ENCODE data around the gene ZNF552.
A peak's percentile ranks its signal among the peaks of the same experiment; 100 is the strongest.
"Not testable (repeated sequence)": the region's sequence is repeated elsewhere in the genome, so short reads cannot be mapped to it uniquely, and the experiment has no call there.

Gene ZNF552

DNA sequence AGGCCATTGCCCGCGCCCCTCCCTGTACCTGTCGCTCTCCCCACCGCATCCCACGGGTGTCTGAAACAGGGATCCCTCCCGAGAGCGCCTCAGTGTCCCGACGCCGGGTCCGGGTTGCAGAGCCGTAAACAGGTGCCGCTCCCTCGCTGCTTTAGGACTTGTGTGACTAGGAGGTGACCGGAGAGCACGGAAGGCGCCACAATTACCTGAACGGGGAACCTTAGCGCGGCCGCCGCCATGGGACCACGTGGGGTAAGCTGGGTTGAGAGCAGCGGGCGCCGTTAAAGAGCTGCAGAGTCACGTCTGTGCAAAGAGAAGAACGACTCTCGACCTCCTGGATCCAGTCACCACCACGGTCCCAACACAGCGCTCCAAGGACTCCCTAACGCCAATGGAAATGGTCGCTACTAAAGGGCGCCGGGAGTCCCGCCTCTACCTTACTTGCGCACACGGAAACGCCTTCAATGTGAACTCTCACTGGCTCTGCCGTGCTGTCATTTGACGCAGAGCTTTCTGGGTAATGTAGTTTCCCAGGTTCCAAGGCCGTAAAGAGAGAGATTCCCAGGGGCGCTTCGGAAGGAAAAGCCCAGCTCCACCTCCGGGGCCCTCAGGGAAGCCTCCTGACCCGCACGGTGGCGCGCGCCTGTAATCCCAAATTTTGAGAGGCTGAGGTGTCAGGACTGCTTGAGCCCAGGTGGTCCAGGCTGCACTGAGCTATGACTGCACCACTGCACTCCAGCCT is at the start of gene ZNF552:
ZNF552 (minus strand) TSS at position 409 of the 742 bp plus-strand sequence; CDS start at position 239, 170 bp downstream.
- Histone ChIP-seq H3K9me3 (ENCODE audit: control insufficient read depth, insufficient read depth, low read length) (no peaks in the 10 kb centered on the region), H3K9ac (ENCODE audit: low read depth, low read length) (peak within 1 kb of the TSS; percentile 68), H3K4me1 (ENCODE audit: insufficient read depth, low read length) (peaks cover 10% of the 10 kb centered on the region), H3K36me3 (ENCODE audit: insufficient read depth, low read length) (peaks cover 8% of the 10 kb centered on the region)

DNA sequence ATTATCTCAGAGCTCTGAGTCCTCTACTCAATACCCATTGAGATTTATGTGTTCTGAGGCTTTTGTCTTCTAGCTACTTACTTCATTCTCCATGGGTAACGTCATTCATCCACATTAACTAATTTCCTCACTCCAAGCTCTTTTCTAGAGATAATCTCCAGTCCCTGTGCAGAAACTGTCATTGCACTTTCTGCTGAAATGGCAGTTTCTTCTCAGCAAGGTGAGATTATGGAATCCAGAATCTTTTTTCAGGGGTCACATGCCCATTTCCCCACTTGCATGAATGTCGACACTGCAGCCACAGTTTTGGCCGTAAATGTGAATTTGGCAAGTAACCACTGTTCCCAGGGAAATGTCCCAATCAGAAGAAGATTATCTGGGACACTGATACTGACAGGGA is 47.6 kb upstream of the ZNF552 start:
- not testable (repeated sequence) for H3K9me3 ChIP-seq (ENCODE audit: control insufficient read depth, insufficient read depth, low read length); H3K9ac ChIP-seq (ENCODE audit: low read depth, low read length)
- H3K36me3 ChIP-seq (ENCODE audit: insufficient read depth, low read length), result peaks cover 31% of the 10 kb centered on the region

DNA sequence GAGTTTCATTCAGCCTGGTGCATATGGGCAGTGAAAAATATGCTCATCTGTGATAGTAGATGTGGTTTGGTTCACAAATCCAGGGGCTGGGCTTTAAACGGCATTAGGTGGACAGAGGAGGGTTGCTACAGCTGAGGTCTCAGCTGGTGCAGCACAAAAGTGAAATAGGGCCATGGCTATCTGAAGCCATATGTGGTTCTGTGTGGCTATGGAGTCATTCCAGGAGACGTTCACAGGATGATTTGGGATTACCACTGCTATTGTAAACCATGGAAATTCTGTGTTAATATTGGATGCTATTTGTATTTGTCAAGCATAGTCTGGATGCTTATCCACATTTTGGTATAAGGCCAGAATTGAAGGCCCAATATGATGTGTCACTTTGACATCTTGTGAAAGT is 39.4 kb upstream of the ZNF552 start:
- not testable (repeated sequence) for H3K9me3 ChIP-seq (ENCODE audit: control insufficient read depth, insufficient read depth, low read length); H3K36me3 ChIP-seq (ENCODE audit: insufficient read depth, low read length); H3K4me1 ChIP-seq (ENCODE audit: insufficient read depth, low read length); H3K9ac ChIP-seq (ENCODE audit: low read depth, low read length)

More for the DNA sequence above, 47.6 kb upstream of the ZNF552 start:
- not testable (repeated sequence) for H3K4me1 ChIP-seq (ENCODE audit: insufficient read depth, low read length)

DNA sequence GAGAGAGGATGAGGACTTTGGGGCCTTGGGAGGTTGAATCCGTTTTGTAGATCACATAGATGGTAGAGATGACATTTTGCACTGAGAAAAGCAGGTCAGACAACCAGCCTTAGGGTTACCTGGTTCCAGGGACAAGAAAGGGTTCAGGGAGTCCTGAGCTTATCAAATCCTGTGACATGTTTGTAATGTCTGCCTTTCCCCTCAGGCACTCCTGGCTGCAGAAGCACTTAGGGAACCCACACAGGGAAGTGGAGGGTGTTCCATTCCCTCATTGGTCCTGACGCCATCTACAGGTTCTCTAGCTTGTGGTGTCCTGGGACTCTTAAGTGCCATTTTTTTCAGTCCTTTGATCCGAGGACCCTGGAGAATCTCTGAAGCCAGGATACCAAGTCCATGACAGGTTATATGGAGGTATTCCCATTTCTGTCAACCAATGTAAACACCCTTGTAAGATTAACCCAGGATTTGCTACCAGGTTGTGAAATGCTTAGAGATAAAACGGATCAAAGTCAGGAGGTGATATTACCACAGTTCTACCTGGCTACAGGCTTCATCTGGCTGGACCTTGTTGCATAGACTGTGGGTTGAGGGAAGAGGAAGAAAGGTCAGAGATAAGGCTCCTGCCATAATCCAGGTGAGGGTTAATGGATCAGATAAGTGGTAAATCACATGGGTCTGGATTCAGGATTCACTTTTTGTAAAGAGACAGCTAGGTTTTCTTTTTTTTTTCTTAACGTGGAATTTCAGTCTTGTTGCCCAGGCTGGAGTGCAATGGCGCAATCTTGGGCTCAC is 37.3 kb upstream of the ZNF552 start:
- H3K9ac ChIP-seq (ENCODE audit: low read depth, low read length); H3K9me3 ChIP-seq (ENCODE audit: control insufficient read depth, insufficient read depth, low read length); H3K36me3 ChIP-seq (ENCODE audit: insufficient read depth, low read length); H3K4me1 ChIP-seq (ENCODE audit: insufficient read depth, low read length): not testable (repeated sequence)

DNA sequence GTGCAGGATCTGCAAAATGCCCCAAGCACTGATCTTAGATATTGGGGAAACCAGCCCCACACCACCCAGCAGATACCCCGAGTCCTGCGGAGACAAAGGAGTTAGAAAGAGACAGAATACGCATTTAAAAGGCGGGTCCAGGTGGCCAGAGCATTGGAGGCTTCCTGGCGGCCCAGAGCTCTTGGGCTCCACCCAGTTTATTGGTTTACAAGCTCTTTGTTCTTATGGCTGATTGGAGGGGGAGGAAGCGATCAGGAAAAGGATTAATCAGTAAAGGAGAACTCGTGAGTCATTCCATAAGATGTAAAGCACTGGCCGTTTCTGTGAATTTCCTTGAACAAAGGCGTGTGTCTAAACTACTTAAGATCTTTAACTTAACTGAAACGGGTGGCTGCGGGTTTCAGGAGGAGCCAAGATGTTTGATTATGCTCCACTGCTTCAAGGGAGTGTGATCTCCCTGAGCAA is 35.9 kb upstream of the ZNF552 start:
- 0 out of 2 replicates have a peak, but pooled peaks cover 3% of the 10 kb centered on the region for H3K36me3 ChIP-seq (ENCODE audit: insufficient read depth, low read length)
- H3K9ac ChIP-seq (ENCODE audit: low read depth, low read length), result peak overlapping the region; percentile 70

DNA sequence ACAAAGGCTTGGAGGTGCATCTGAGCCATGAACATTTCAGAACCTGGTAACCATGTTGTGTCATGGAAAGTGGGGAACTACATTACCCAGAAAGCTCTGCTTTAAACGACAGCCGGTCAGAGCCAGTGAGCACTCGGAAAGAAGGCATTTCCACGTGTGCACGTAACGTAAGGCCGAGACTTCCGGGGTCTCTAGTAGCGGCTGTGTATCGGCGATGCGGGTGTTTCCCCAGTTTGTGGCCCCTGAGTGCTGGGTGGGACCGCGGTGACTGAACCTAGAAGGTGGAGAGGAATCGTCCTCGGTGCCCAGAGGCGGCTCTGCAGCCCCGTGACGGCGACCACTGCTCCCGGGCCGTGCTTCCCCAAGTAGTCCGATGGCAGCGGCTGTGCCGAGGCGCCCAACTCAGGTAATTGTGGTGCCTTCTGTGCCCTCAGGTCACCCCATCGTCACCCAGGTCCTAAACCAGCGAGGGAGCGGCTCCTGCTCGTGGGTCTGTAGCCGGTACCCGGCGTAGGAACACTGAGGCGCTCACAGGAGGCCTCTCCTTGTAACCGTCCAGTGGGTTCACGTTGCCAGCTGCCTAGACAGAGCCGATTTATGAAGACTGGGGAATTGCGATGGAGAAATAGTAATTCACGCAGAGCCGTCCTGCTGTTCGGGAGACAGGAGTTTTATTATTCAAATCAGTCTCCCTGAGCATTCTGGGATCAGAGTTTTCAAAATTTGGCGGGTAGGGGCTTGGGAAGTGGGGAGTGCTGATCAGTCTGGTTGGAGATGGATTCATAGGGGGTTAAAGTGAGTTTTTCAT is 35.2 kb upstream of the ZNF552 start, which contains the start of gene ZNF587:
ZNF587 (plus strand) TSS at position 194 of the 808 bp plus-strand sequence; CDS start at position 374, 180 bp downstream.
- H3K4me1 ChIP-seq (ENCODE audit: insufficient read depth, low read length); H3K36me3 ChIP-seq (ENCODE audit: insufficient read depth, low read length); H3K9me3 ChIP-seq (ENCODE audit: control insufficient read depth, insufficient read depth, low read length): not testable (repeated sequence)
- H3K9ac ChIP-seq (ENCODE audit: low read depth, low read length), result peak within 1 kb of the TSS; percentile 70

More for the DNA sequence above, 35.9 kb upstream of the ZNF552 start:
- H3K9me3 ChIP-seq (ENCODE audit: control insufficient read depth, insufficient read depth, low read length), result no peaks in the 10 kb centered on the region
- H3K4me1 ChIP-seq (ENCODE audit: insufficient read depth, low read length), result no peaks in the 10 kb centered on the region

DNA sequence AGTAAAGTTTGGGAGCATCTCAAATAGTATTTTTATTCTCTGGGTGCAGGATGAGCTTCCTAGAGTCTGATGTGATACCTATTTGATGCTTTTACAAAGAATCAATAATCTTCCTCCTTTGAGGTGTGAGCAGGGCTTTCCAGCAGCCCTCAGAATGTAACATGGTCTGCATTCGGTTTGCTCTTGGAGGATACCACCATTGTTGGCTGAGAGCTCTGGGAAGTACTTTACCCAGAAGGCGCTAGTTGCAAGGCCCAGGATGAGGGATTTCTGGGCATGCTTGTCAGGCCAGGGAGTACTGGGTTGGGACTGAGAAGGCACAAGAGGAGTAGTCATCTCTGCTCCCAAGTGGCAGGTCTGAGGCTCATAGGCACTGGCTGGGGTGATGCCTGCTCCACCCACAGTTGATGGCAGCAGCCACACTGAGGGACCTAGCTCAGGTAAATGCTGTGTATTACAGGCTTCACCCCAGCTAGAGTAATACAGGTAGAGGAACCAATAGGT is 34.5 kb upstream of the ZNF552 start:
- peak overlapping the region; percentile 70; the same call in 1 of the 2 replicates for H3K9ac ChIP-seq (ENCODE audit: low read depth, low read length)
- H3K36me3 ChIP-seq (ENCODE audit: insufficient read depth, low read length); H3K4me1 ChIP-seq (ENCODE audit: insufficient read depth, low read length); H3K9me3 ChIP-seq (ENCODE audit: control insufficient read depth, insufficient read depth, low read length): not testable (repeated sequence)

DNA sequence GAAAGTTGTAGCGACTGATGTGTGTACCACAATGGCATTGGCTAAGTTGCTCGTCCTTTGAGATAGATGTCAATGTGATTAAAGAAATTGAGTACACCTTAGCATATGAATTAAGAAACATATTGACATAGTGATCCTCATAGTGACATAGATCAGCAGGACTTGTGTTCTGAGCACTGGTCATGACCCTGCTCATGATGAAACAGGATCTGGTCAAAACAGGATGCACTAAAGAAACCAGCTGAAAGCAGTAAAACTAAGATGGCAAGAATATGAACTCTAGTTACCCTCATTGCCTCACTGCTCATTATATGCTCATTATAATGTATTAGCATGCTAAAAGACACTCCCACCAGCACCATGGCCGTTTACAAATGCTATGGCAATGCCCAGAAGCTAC is 32.5 kb upstream of the ZNF552 start:
- not testable (repeated sequence) for H3K36me3 ChIP-seq (ENCODE audit: insufficient read depth, low read length); H3K9ac ChIP-seq (ENCODE audit: low read depth, low read length); H3K9me3 ChIP-seq (ENCODE audit: control insufficient read depth, insufficient read depth, low read length); H3K4me1 ChIP-seq (ENCODE audit: insufficient read depth, low read length)

DNA sequence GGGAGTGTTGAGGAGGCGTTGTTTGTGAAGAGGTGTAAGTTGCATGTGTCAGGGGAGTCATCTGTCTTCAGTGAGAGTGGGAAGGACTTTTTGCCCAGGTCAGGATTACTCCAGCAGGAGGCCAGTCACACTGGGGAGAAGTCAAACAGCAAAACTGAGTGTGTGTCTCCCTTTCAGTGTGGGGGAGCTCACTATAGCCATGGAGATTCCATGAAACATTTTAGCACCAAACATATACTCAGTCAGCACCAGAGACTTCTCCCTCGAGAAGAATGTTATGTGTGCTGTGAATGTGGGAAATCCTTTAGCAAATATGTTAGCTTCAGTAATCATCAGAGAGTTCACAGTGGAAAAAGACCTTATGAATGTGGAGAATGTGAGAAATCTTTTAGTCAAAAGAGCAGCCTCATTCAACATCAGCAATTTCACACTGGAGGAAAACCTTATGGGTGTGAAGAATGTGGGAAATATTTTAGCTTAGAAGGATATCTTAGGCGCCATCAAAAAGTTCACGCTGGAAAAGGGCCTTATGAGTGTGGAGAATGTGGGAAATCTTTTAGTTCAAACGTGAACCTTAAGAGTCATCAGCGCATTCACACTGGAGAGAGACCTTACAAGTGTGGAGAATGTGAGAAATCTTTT is 26.5 kb upstream of the ZNF552 start:
- peaks cover 17% of the 10 kb centered on the region for H3K36me3 ChIP-seq (ENCODE audit: insufficient read depth, low read length)
- no peak overlapping the region for H3K9ac ChIP-seq (ENCODE audit: low read depth, low read length)
- no peaks in the 10 kb centered on the region for H3K4me1 ChIP-seq (ENCODE audit: insufficient read depth, low read length)
- H3K9me3 ChIP-seq (ENCODE audit: control insufficient read depth, insufficient read depth, low read length), result no peaks in the 10 kb centered on the region

DNA sequence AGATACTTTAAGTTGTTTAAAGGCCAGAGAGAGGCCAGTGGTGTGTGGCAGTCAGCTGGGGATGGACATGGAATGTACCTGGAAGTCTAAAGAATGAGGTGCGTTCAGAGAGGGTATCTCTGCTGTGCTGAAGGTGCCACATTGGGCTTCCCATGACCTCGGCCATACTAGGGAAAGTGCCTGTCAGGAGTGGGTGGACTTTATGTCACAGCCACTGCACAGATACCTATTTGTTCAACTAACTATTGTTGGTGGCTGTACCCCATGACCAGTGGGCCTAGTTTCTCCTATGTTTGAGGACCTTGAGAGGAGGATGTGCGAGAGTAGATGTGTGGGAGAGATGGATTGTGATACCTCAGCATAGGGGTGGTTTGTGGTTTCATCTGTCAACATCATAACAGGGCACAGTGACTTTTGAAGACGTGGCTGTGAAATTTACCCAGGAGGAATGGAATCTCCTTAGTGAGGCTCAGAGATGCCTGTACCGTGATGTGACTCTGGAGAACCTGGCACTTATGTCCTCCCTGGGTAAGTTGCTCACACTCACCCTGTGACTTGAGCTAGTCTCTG is 24.0 kb upstream of the ZNF552 start:
- not testable (repeated sequence) for H3K4me1 ChIP-seq (ENCODE audit: insufficient read depth, low read length); H3K9me3 ChIP-seq (ENCODE audit: control insufficient read depth, insufficient read depth, low read length); H3K9ac ChIP-seq (ENCODE audit: low read depth, low read length)
- peaks cover 11% of the 10 kb centered on the region for H3K36me3 ChIP-seq (ENCODE audit: insufficient read depth, low read length)

DNA sequence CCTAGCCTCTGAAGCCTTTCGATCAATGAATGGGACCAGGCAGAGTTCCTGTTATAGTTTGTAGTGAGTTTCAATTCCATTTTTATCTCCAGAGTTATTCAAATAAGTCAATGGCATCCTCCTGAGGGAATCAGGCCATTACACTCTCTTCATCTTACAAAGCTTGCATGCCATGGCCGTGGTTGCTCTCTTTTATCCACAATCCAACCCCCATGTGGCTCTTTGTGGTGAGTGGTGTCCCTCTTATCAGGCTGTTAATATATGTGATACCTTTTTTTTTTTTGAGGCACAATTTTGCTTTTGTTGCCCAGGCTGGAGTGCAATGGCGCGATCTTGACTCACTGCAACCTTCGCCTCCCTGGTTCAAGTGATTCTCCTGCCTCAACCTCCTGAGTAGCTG is 22.3 kb upstream of the ZNF552 start:
- not testable (repeated sequence) for H3K36me3 ChIP-seq (ENCODE audit: insufficient read depth, low read length)

DNA sequence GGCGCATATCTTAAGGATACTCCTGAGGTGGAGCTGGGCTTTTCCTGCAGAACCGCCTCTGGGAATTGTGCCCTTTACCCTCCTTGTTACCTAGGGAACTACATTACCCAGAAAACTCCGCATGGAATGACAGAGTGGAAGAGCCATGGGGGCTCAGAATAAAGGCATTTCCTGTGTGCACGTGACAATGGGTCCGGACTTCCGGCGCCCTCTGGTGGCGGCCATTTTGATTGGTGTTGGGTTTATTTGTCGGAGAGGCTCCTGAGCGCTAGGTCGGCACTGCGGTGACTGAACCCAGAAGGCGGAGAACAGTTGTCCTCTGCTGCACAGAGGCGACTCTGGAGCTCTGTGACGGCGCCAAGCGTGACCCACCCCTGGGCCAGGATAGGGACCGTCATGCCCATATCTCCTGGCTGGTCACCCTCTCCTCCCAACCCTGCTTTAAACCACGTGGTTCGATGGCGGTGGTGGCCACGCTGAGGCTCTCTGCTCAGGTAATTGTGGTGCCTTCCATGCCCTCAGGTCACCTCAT is 15.4 kb upstream of the ZNF552 start, which contains the start of gene ZNF587B:
ZNF587B (plus strand) TSS at position 229 of the 532 bp plus-strand sequence; CDS start at position 459, 230 bp downstream.
- peak within 1 kb of the TSS; percentile 99 for H3K9ac ChIP-seq (ENCODE audit: low read depth, low read length)
- H3K4me1 ChIP-seq (ENCODE audit: insufficient read depth, low read length), result peaks cover 6% of the 10 kb centered on the region; the same call in 1 of the 2 replicates
- H3K36me3 ChIP-seq (ENCODE audit: insufficient read depth, low read length), result peaks cover 6% of the 10 kb centered on the region; the same call in 1 of the 2 replicates
- no peaks in the 10 kb centered on the region for H3K9me3 ChIP-seq (ENCODE audit: control insufficient read depth, insufficient read depth, low read length)

More for the DNA sequence above, 22.3 kb upstream of the ZNF552 start:
- not testable (repeated sequence) for H3K9ac ChIP-seq (ENCODE audit: low read depth, low read length); H3K4me1 ChIP-seq (ENCODE audit: insufficient read depth, low read length); H3K9me3 ChIP-seq (ENCODE audit: control insufficient read depth, insufficient read depth, low read length)

DNA sequence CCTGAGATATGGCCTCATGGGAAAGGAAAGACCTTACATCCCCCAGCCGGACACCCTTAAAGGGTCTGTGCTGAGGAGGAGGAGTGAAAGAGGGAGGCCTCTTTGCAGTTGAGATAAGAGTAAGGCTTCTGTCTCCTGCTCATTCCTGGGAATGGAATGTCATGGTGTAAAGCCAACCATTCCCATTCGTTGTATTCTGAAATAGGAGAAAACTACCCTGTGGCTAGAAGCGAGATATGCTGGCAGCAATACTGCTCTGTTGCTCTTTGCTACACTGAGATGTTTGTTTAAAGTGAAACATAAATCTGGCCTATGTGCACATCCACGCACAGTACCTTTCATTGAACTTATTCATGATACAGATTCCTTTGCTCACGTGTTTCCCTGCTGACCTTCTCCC is 14.6 kb upstream of the ZNF552 start:
- Histone ChIP-seq H3K4me1 (ENCODE audit: insufficient read depth, low read length) (peaks cover 6% of the 10 kb centered on the region; the same call in 1 of the 2 replicates), H3K9me3 (ENCODE audit: control insufficient read depth, insufficient read depth, low read length) (no peaks in the 10 kb centered on the region), H3K9ac (ENCODE audit: low read depth, low read length) (no peak overlapping the region), H3K36me3 (ENCODE audit: insufficient read depth, low read length) (peaks cover 6% of the 10 kb centered on the region; the same call in 1 of the 2 replicates)
